ENCODE data around the gene PRUNE2.

DNA sequence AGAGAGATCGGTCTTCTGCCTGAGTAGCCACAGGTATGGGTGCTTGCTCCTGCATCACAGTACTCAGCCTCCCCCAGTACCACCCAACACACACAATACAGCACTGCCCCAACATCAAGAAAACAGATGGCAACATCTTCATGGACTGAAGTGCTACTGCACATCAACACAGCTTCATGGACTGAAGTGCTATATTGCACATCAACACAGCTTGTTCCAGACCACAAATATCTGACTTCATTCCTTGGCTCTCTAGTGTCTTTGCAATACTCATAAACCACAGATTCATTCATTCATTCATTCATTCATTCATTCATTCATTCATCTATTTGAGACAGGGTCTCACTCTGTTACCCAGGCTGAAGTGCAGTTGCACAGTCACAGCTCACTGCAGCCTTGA is 172.8 kb downstream of the PRUNE2 start:
- no peak for TF ChIP-seq POLR2A (IDR thresholded peaks at IDR 0.05)
- TF ChIP-seq, protein P1, sequence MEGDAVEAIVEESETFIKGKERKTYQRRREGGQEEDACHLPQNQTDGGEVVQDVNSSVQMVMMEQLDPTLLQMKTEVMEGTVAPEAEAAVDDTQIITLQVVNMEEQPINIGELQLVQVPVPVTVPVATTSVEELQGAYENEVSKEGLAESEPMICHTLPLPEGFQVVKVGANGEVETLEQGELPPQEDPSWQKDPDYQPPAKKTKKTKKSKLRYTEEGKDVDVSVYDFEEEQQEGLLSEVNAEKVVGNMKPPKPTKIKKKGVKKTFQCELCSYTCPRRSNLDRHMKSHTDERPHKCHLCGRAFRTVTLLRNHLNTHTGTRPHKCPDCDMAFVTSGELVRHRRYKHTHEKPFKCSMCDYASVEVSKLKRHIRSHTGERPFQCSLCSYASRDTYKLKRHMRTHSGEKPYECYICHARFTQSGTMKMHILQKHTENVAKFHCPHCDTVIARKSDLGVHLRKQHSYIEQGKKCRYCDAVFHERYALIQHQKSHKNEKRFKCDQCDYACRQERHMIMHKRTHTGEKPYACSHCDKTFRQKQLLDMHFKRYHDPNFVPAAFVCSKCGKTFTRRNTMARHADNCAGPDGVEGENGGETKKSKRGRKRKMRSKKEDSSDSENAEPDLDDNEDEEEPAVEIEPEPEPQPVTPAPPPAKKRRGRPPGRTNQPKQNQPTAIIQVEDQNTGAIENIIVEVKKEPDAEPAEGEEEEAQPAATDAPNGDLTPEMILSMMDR (IDR thresholded peaks at IDR 0.05) = no peak

Measured in Peyer's patch (tissue), 4 donors.